Measurements from ENCODE around the gene TRIM41. TPM values are rescaled to one million over a fixed set of nuclear protein-coding genes. Genes with fewer than 3 reads are reported as not detected.

The TRIM41 gene
- total and polyA plus RNA-seq, 2 of the 13 experiments (the other 11 are each of a cell fraction or from before 2014, with no cell fraction given) = 10.2 to 16.7 TPM

DNA sequence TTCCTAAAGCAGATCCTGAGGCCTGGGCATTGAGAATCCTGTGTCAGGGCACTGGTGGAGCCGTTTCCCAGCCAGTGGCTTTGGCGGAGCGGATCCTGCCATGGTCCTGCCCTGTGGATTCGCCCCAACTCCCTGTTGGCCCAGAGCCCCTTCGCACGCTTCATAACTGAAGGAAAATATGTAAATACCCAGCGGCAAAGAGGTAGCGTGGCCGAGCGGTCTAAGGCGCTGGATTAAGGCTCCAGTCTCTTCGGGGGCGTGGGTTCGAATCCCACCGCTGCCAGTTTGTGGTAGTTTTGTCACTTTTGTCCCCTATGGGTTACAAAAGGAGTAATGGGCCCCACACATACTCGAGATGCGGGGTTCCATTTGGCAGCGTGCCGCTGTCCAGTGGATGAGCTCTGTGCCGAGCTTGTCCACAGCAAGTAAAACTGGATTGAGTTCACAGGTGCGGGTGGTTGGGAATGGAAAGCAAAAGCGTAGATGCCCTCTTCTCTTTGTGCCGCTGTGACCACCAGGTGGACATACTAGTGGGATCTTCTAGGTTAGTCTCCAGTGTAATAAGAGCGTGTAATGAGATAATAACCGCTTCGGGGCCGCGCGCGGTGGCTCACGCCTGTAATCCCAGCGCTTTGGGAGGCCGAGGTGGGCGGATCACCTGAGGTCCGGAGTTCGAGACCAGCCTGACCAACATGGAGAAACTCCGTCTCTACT, 35.4 kb upstream of the TRIM41 start:
- no peaks in the 10 kb centered on the region; a peak in 1 of 5 replicates for H3K27me3 ChIP-seq (ENCODE audit: control insufficient read depth in 1 of 2, insufficient read depth in 2 of 2, low read length in 2 of 2)
- in situ Hi-C loops (cut with HindIII; ENCODE audit: extremely low pct_ligation_motif_present, low pct_unique_long_range_greater_than_20kb) (loop anchor here (5.0 kb wide), 1 partner anchor 35 kb away; the partner anchor contains the start of gene TRIM41), intact Hi-C loops (cut with micrococcal nuclease; ENCODE audit: unreplicated experiment) (loop anchor here (1.0 kb wide), 2 partner anchors 20 to 35 kb away; no protein-coding TSS in a partner anchor)
- 1% methylated on average over 22 of the region's 37 CpGs for WGBS (ENCODE audit: low lambda C conversion rate)
- peaks cover 26% of the 10 kb centered on the region for H3K4me1 ChIP-seq (ENCODE audit: insufficient read depth, low read length)
- no peaks in the 10 kb centered on the region for H3K79me2 ChIP-seq (ENCODE audit: insufficient read depth, low read length)
- FAIRE-seq (no peak), DNase-seq (ENCODE audit: low spot score) (peak; percentile 81), ATAC-seq (peak; percentile 32)
- H3K4me2 ChIP-seq (ENCODE audit: low read depth, low read length) = peak overlapping the region; percentile 78
- peak overlapping the region; percentile 70 for H3K9ac ChIP-seq (ENCODE audit: insufficient read depth, low read depth, low read length)
- H2AFZ ChIP-seq (ENCODE audit: low read length) = no peak overlapping the region
- H3K27ac ChIP-seq (ENCODE audit: extremely low read length, insufficient read depth, low read length) = peak overlapping the region; percentile 74
- no peaks in the 10 kb centered on the region for H3K36me3 ChIP-seq (replicated peaks in 1 of 2; ENCODE audit: control insufficient read depth in 1 of 2, insufficient read depth in 2 of 2, low read length in 2 of 2)
- H3K9me3 ChIP-seq (ENCODE audit: low read length) = no peaks in the 10 kb centered on the region
- H4K20me1 ChIP-seq (ENCODE audit: insufficient read depth, low read length) = no peaks in the 10 kb centered on the region
- ChIA-PET CTCF (ENCODE audit: low intra/inter-chr PET ratio, low total read pairs) (no interaction called here), POLR2A (interaction anchor here (1.0 to 2.3 kb wide), 4 partner anchors 20 to 36 kb away, joined by 3 to 20 read pairs (median 8); partner anchors contain the start of gene TRIM41)
- no TSS peak for BruUV-seq (replicated peaks)
- peak overlapping the region; percentile 74 to 93 (median 79) for H3K4me3 ChIP-seq (replicated peaks in 1 of 3; ENCODE audit: insufficient read depth in 1 of 3, low read depth in 2 of 3, low read length in 3 of 3)
- TF ChIP-seq ZFAT (CRISPR knock-in tag; conservative IDR thresholded peaks at IDR 0.05) = no peak
- peak; percentile 63; the same call in 1 of the 2 replicates for TF ChIP-seq ZFY (CRISPR knock-in tag; IDR thresholded peaks at IDR 0.05)
- no peak; the same call in 1 of the 2 replicates for TF ChIP-seq ZNF230 (CRISPR knock-in tag; IDR thresholded peaks at IDR 0.05)
- 0 out of 2 replicates have a peak, but pooled peaks have one; percentile 30 for TF ChIP-seq KLF6 (CRISPR knock-in tag; IDR thresholded peaks at IDR 0.05)
- TF ChIP-seq GATAD2A (CRISPR knock-in tag; IDR thresholded peaks at IDR 0.05) = peak; percentile 62
- TF ChIP-seq ZFX (CRISPR knock-in tag; IDR thresholded peaks at IDR 0.05; ENCODE audit: low read depth) = peak; percentile 59
- TF ChIP-seq, protein P1, sequence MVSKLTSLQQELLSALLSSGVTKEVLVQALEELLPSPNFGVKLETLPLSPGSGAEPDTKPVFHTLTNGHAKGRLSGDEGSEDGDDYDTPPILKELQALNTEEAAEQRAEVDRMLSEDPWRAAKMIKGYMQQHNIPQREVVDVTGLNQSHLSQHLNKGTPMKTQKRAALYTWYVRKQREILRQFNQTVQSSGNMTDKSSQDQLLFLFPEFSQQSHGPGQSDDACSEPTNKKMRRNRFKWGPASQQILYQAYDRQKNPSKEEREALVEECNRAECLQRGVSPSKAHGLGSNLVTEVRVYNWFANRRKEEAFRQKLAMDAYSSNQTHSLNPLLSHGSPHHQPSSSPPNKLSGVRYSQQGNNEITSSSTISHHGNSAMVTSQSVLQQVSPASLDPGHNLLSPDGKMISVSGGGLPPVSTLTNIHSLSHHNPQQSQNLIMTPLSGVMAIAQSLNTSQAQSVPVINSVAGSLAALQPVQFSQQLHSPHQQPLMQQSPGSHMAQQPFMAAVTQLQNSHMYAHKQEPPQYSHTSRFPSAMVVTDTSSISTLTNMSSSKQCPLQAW (CRISPR knock-in tag; IDR thresholded peaks at IDR 0.05) = peak; percentile 84
- no peak for TF ChIP-seq ZNF530 (CRISPR knock-in tag; IDR thresholded peaks at IDR 0.05; ENCODE audit: low read depth)
- TF ChIP-seq POGZ (CRISPR knock-in tag; IDR thresholded peaks at IDR 0.05) = peak; percentile 56; the same call in 1 of the 2 replicates
- no peak for TF ChIP-seq ZNF251 (CRISPR knock-in tag; IDR thresholded peaks at IDR 0.05)
- peak; percentile 70 for TF ChIP-seq IKZF4 (CRISPR knock-in tag; IDR thresholded peaks at IDR 0.05; ENCODE audit: borderline replicate concordance, low read depth, not compliant biosample characterization)
- TF ChIP-seq ZNF761 (CRISPR knock-in tag; conservative IDR thresholded peaks at IDR 0.05) = peak; percentile 24; the same call in 1 of the 2 replicates
- TF ChIP-seq, protein P2, sequence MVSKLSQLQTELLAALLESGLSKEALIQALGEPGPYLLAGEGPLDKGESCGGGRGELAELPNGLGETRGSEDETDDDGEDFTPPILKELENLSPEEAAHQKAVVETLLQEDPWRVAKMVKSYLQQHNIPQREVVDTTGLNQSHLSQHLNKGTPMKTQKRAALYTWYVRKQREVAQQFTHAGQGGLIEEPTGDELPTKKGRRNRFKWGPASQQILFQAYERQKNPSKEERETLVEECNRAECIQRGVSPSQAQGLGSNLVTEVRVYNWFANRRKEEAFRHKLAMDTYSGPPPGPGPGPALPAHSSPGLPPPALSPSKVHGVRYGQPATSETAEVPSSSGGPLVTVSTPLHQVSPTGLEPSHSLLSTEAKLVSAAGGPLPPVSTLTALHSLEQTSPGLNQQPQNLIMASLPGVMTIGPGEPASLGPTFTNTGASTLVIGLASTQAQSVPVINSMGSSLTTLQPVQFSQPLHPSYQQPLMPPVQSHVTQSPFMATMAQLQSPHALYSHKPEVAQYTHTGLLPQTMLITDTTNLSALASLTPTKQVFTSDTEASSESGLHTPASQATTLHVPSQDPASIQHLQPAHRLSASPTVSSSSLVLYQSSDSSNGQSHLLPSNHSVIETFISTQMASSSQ (IDR thresholded peaks at IDR 0.05; ENCODE audit: low read depth) = no peak
- TF ChIP-seq, protein P2 (CRISPR knock-in tag; IDR thresholded peaks at IDR 0.05; ENCODE audit: borderline replicate concordance) = peak; percentile 32; the same call in 1 of the 2 replicates
- peak; percentile 91 for TF ChIP-seq ZGPAT (CRISPR knock-in tag; IDR thresholded peaks at IDR 0.05)
